K562 (cell line): ENCODE measurements around the gene PSAP. TPM values are rescaled to one million over a fixed set of nuclear protein-coding genes. Genes with fewer than 3 reads are reported as not detected.
A peak's percentile ranks its signal among the peaks of the same experiment; 100 is the strongest.

Experiments used
- ATAC-seq: fragments of 200-7000 bp; cut with Tn5 transposase; 3 replicates; pipeline ENCODE4 v1.9.1; 2020; ENCODE audit warnings: moderate library complexity
- BruUV-seq: library from RNA; stranded (reverse); fragments of 400-500 nt; replicated peaks from 2 replicates; lab custom pipeline; 2021; lab: Mats Ljungman, UMichigan
- CTCF ChIA-PET: fragments of 300-600 bp; formaldehyde crosslinking; extraction: SDS; loops from one replicate; lab custom pipeline; 2021; ENCODE audit warnings: low intra/inter-chr PET ratio; lab: Yijun Ruan, JAX
- POLR2A ChIA-PET: fragments of 300-600, 350-650 bp; sonication (Branson Sonifier 250); formaldehyde crosslinking; extraction: SDS; loops from one replicate; lab custom pipeline; 2021; ENCODE audit warnings: antibody characterized with exemption, inconsistent platforms; lab: Yijun Ruan, JAX
- DNase-seq, 4 experiments: peaks; one replicate each; pipeline versions ENCODE4 v3.0.0 to v3.0.0-alpha.2; 2011 to 2018; ENCODE audit warnings: low spot score in 3 of 4, mixed read lengths in 3 of 4; ENCODE audit errors: extremely low read depth in 1 of 4
- FAIRE-seq: peaks from 2 replicates; lab custom pipeline; 2011; peaks lifted over from hg19 to GRCh38; lab: Jason Lieb, UNC
- H2AFZ ChIP-seq: 2 replicates; pipeline ENCODE4 v1.6.0; 2011; ENCODE audit warnings: low read depth, low read length, control low read depth, inconsistent platforms
- H3K27ac ChIP-seq: fragments of 200-600 bp; 3 replicates; pipeline ENCODE4 v1.8.0; 2011; ENCODE audit warnings: low read depth, mild to moderate bottlenecking, control low read depth, inconsistent platforms, low read length, moderate library complexity, mixed read lengths; ENCODE audit errors: extremely low read depth
- H3K27me3 ChIP-seq, 2 experiments: fragments of 300-600 bp in 1 of 2; 2 replicates in 1 of 2; 3 replicates in 1 of 2; pipeline versions ENCODE4 v1.6.0 to v1.8.0; 2011; ENCODE audit warnings: inconsistent platforms in 2 of 2, low read length in 2 of 2, mild to moderate bottlenecking in 1 of 2, mixed read lengths in 1 of 2, moderate library complexity in 1 of 2; ENCODE audit not compliant: control insufficient read depth in 2 of 2, insufficient read depth in 2 of 2
- H3K36me3 ChIP-seq: fragments of 300-600 bp; 3 replicates; pipeline ENCODE4 v1.8.0; 2011; ENCODE audit warnings: mild to moderate bottlenecking, low read length, inconsistent platforms; ENCODE audit not compliant: control insufficient read depth, insufficient read depth
- H3K4me1 ChIP-seq, 2 experiments: fragments of 200-600 bp in 1 of 2; replicated peaks in 1 of 2; 2 replicates in 1 of 2; 3 replicates in 1 of 2; pipeline versions ENCODE4 v1.5.1 to v1.8.0; 2011; ENCODE audit warnings: inconsistent platforms in 2 of 2, low read length in 2 of 2, mild to moderate bottlenecking in 1 of 2, mixed read lengths in 1 of 2, moderate library complexity in 1 of 2; ENCODE audit not compliant: control insufficient read depth in 2 of 2, insufficient read depth in 2 of 2
- H3K4me2 ChIP-seq: 2 replicates; pipeline ENCODE4 v1.6.1; 2011; ENCODE audit warnings: low read length, control low read depth, inconsistent platforms, mixed read lengths; ENCODE audit not compliant: insufficient read depth
- H3K4me3 ChIP-seq: fragments of 200-600 bp; sonication (generic), shearing (Covaris generic); 2 replicates; pipeline ENCODE4 v1.5.1; 2016; ENCODE audit warnings: control low read depth, inconsistent platforms
- H3K79me2 ChIP-seq: fragments of 200-600 bp; 3 replicates; pipeline ENCODE4 v1.8.0; 2011; ENCODE audit warnings: low read length, inconsistent platforms; ENCODE audit not compliant: control insufficient read depth, insufficient read depth
- H3K9ac ChIP-seq, 2 experiments: 2 replicates each; pipeline versions ENCODE4 v1.6.0 to v1.6.1; 2011; ENCODE audit warnings: low read depth in 2 of 2, low read length in 2 of 2, control low read depth in 1 of 2, inconsistent platforms in 1 of 2, mild to moderate bottlenecking in 1 of 2, mixed read lengths in 1 of 2; ENCODE audit not compliant: insufficient read depth in 1 of 2
- H3K9me1 ChIP-seq: one replicate; pipeline ENCODE4 v1.6.0; 2011; ENCODE audit warnings: inconsistent platforms, mild to moderate bottlenecking, low read length, moderate library complexity; ENCODE audit not compliant: control insufficient read depth, insufficient read depth
- H3K9me3 ChIP-seq: replicated peaks from 2 replicates; pipeline ENCODE4 v1.5.1; 2011; ENCODE audit warnings: low read depth, low read length, inconsistent platforms; ENCODE audit not compliant: control insufficient read depth, insufficient read depth
- H4K20me1 ChIP-seq: replicated peaks from 2 replicates; pipeline ENCODE4 v1.6.1; 2011; ENCODE audit warnings: low read length, inconsistent platforms, mixed read lengths; ENCODE audit not compliant: control insufficient read depth, insufficient read depth
- CBX8 ChIP-seq: fragments of 200-600 bp; sonication (generic); IDR thresholded peaks from 2 replicates; pipeline ENCODE4 v1.6.1; 2012; ENCODE audit warnings: borderline replicate concordance, mixed run types, low read depth, mild to moderate bottlenecking, moderate library complexity, mixed read lengths, low read length, control low read depth, inconsistent platforms; ENCODE audit not compliant: poor library complexity, severe bottlenecking; ENCODE audit errors: extremely low read depth
- E2F4 ChIP-seq: sonication (generic); formaldehyde crosslinking; IDR thresholded peaks from 2 replicates; pipeline ENCODE4 v1.8.0; 2022; ENCODE audit warnings: mild to moderate bottlenecking, low read depth, missing genetic modification reagents
- EP300 ChIP-seq: IDR thresholded peaks from 2 replicates; pipeline ENCODE4 v1.6.1; 2012; ENCODE audit warnings: low read length, improper control_type of control experiment
- FOSL1 ChIP-seq: fragments of 200-800 bp; sonication (Bioruptor generic); conservative IDR thresholded peaks from 2 replicates; pipeline ENCODE4 v1.6.1; 2016; ENCODE audit warnings: missing genetic modification characterization, missing compliant biosample characterization
- GABPA ChIP-seq: fragments of 200-800 bp; sonication (Bioruptor generic); conservative IDR thresholded peaks from 2 replicates; pipeline ENCODE4 v1.6.1; 2016; ENCODE audit warnings: low read depth, missing genetic modification characterization, missing compliant biosample characterization
- GATA2 ChIP-seq: sonication (generic); formaldehyde crosslinking; IDR thresholded peaks from 2 replicates; pipeline ENCODE4 v1.4.0; 2020; ENCODE audit warnings: mild to moderate bottlenecking, missing genetic modification reagents
- HDAC3 ChIP-seq: fragments of 450-650 bp; IDR thresholded peaks from 2 replicates; pipeline ENCODE4 v1.6.1; 2018; ENCODE audit warnings: borderline replicate concordance, mild to moderate bottlenecking, moderate library complexity; ENCODE audit not compliant: partially characterized antibody
- MLLT1 ChIP-seq, 2 experiments: fragments of 450-650 bp; IDR thresholded peaks; 2 replicates each; pipeline ENCODE4 v1.6.1; 2016
- MYBL2 ChIP-seq, 2 experiments: fragments of 450-650 bp in 1 of 2; sonication (generic) in 1 of 2; formaldehyde crosslinking in 1 of 2; IDR thresholded peaks; 2 replicates each; pipeline versions ENCODE4 v1.6.1 to v1.8.1; 2017 to 2022; ENCODE audit warnings: borderline replicate concordance in 1 of 2, inconsistent platforms in 1 of 2, low read depth in 1 of 2, mild to moderate bottlenecking in 1 of 2, missing genetic modification reagents in 1 of 2, moderate library complexity in 1 of 2
- NCOA4 ChIP-seq: fragments of 450-650 bp; IDR thresholded peaks from 2 replicates; pipeline ENCODE4 v1.6.1; 2018; ENCODE audit warnings: mild to moderate bottlenecking; ENCODE audit not compliant: partially characterized antibody
- NFIC ChIP-seq: fragments of 450-650 bp; IDR thresholded peaks from 2 replicates; pipeline ENCODE4 v1.6.1; 2017; ENCODE audit warnings: mild to moderate bottlenecking, inconsistent platforms
- POLR2H ChIP-seq: IDR thresholded peaks from 2 replicates; pipeline ENCODE4 v1.6.1; 2016; ENCODE audit warnings: missing genetic modification characterization, low read depth, mild to moderate bottlenecking, control low read depth, missing compliant biosample characterization, moderate library complexity
- SLC30A9 ChIP-seq: fragments of 250-450 bp; sonication (Bioruptor Pico); IDR thresholded peaks from 2 replicates; pipeline ENCODE4 v1.8.0; 2022; ENCODE audit warnings: mild to moderate bottlenecking, moderate library complexity
- SMARCC2 ChIP-seq: fragments of 450-650 bp; IDR thresholded peaks from 2 replicates; pipeline ENCODE4 v1.6.1; 2017; ENCODE audit warnings: antibody characterized with exemption, moderate library complexity, mild to moderate bottlenecking, low read depth
- ZNF165 ChIP-seq: fragments of 250-450 bp; sonication (Bioruptor Pico); IDR thresholded peaks from 2 replicates; pipeline ENCODE4 v1.4.0; 2020; ENCODE audit warnings: borderline replicate concordance
- ZNF280A ChIP-seq: fragments of 450-650 bp; IDR thresholded peaks from 2 replicates; pipeline ENCODE4 v1.6.1; 2018; ENCODE audit warnings: mild to moderate bottlenecking, low read depth; ENCODE audit not compliant: partially characterized antibody
- ZNF780A ChIP-seq: fragments of 250-450 bp; sonication (Bioruptor Pico); IDR thresholded peaks from 2 replicates; pipeline ENCODE4 v1.5.0; 2021; ENCODE audit warnings: mild to moderate bottlenecking
- WGBS: fragments of 100-300 bp; shearing (Covaris generic); methylation state at CpG from one replicate; pipeline ENCODE4 v1.1.6; 2016; ENCODE audit warnings: low coverage, mixed read lengths; ENCODE audit not compliant: insufficient coverage; ENCODE audit errors: missing lambda C conversion rate; 5-methylcytosine and 5-hydroxymethylcytosine counted together
- in situ Hi-C: fragments of 300-500 bp; cut with MboI; formaldehyde crosslinking; loops from 4 replicates; pipeline ENCODE4 v1.15.0; 2018; ENCODE audit warnings: inconsistent platforms, mixed read lengths
- intact Hi-C: fragments of 100-400 bp; cut with micrococcal nuclease; formaldehyde crosslinking; loops from 2 replicates; pipeline ENCODE4 v1.14.2; 2022
- polyA plus RNA-seq, 8 experiments: library from polyadenylated mRNA; depleted of rRNA in 4 of 8; stranded (reverse) in 5 of 8; unstranded in 3 of 8; fragments of >200 nt; fragmentation: Nextera tagmentation in 2 of 8; fragmentation: Illumina TruSeq in 1 of 8; extraction: Ambion mirVana in 2 of 8; extraction: Trizol in 1 of 8; gene quantifications; 2 replicates each; pipeline versions ENCODE4 v1.2.1 to v1.2.3, GENCODE V29; 2011 to 2014; ENCODE audit warnings: inconsistent platforms in 1 of 8, missing spikeins in 1 of 8
- total RNA-seq, 7 experiments: library from RNA; depleted of rRNA in 6 of 7; stranded (reverse); fragments of >200 nt in 6 of 7; fragmentation: Illumina TruSeq in 2 of 7; extraction: Trizol in 2 of 7; gene quantifications; 2 replicates each; pipeline versions ENCODE4 v1.2.1 to v1.2.3, GENCODE V29; 2011 to 2021; ENCODE audit warnings: low replicate concordance in 1 of 7

The PSAP gene
- total and polyA plus RNA-seq, 9 of the 15 experiments (the other 6 are each of a cell fraction or from before 2014, with no cell fraction given) = 245 to 700 (median 429) TPM

GRCh38 chr10:71777213-71777985, 73.7 kb downstream of the PSAP start:
- no peak for FAIRE-seq
- H3K27me3 ChIP-seq = peaks cover 4 to 24% of the 10 kb centered on the region in 2 experiments; a peak in 2 of 5 replicates
- in situ Hi-C loops = no loop called here
- CTCF ChIA-PET = no interaction called here
- intact Hi-C loops = no loop called here
- H4K20me1 ChIP-seq = 0 out of 2 replicates have a peak, but pooled peaks cover 3% of the 10 kb centered on the region
- H3K79me2 ChIP-seq = no peaks in the 10 kb centered on the region; the same call in 2 of the 3 replicates
- no TSS peak for BruUV-seq
- peaks cover 17 to 20% of the 10 kb centered on the region in 2 experiments for H3K4me1 ChIP-seq
- no peak overlapping the region; the same call in 1 of the 2 replicates for H2AFZ ChIP-seq
- no peak overlapping the region for H3K4me3 ChIP-seq
- H3K4me2 ChIP-seq = no peak overlapping the region
- H3K9me3 ChIP-seq = no peaks in the 10 kb centered on the region
- H3K9ac ChIP-seq = no peak overlapping the region
- H3K9me1 ChIP-seq = no peaks in the 10 kb centered on the region
- ATAC-seq = no peak
- WGBS = 46% methylated on average over 17 of the region's 17 CpGs
- H3K36me3 ChIP-seq = no peaks in the 10 kb centered on the region
- DNase-seq = peak in 1 of 4 experiments; percentile 35
- H3K27ac ChIP-seq = no peak overlapping the region
- POLR2A ChIA-PET = interaction anchor here (0.8 to 0.9 kb wide), 2 partner anchors 13 to 249 kb away, joined by 3 read pairs; no protein-coding TSS in a partner anchor
- TF ChIP-seq SLC30A9 (no peak), E2F4 (CRISPR knock-in tag) (no peak), POLR2H (tag) (no peak), SMARCC2 (no peak), EP300 (no peak), ZNF280A (no peak), ZNF165 (no peak), MLLT1 (IDR thresholded peaks at IDR 0.05) (peak in 1 of 2 experiments; percentile 98; a peak in 2 of 4 replicates), CBX8 (no peak), GATA2 (no peak), NFIC (no peak), MYBL2 (IDR thresholded peaks at IDR 0.05; ENCODE audit: low read depth) (no peak), MYBL2 (CRISPR knock-in tag; IDR thresholded peaks at IDR 0.05; ENCODE audit: borderline replicate concordance) (no peak), NCOA4 (no peak), HDAC3 (no peak), ZNF780A (CRISPR knock-in tag) (no peak), GABPA (no peak), FOSL1 (tag) (no peak)
